ENCODE measurements around the gene OTOL1.

- TF ChIP-seq CTCF (IDR thresholded peaks at IDR 0.05 in 4 of 5, conservative IDR thresholded peaks at IDR 0.05 in 1 of 5) (no peak), POLR2A (IDR thresholded peaks at IDR 0.05) (no peak)
Observed at GRCh38 chr3:161484226-161484625, 12.4 kb upstream of the OTOL1 start.

Measured in gastrocnemius medialis (tissue), 4 donors.